Caki2 (cell line): ENCODE measurements around the gene PSMB1. TPM values are rescaled to one million over a fixed set of nuclear protein-coding genes. Genes with fewer than 3 reads are reported as not detected.
A peak's percentile ranks its signal among the peaks of the same experiment; 100 is the strongest.

Source experiments
- DNase-seq: peaks from one replicate; pipeline ENCODE4 v3.0.0-alpha.2; 2015; ENCODE audit warnings: low read depth
- in situ Hi-C: cut with HindIII; loops from 2 replicates; pipeline ENCODE4 v1.10.0; 2016; ENCODE audit warnings: low sequenced_read_pairs, low pct_unique_long_range_greater_than_20kb, mixed read lengths
- total RNA-seq: library from RNA; depleted of rRNA; stranded (reverse); fragments of >200 nt; shearing (Covaris generic); gene quantifications from 2 replicates; pipeline ENCODE4 v1.2.3, GENCODE V29; 2014; ENCODE audit warnings: low replicate concordance; rRNA removed

PSMB1 gene
- 776 and 923 TPM in 2 replicates for total RNA-seq

- in situ Hi-C loops, result no loop called here
- peak; percentile 89 for DNase-seq
Measured at GRCh38 chr6:170552765-170553533, at the start of gene PSMB1. PSMB1 (minus strand) TSS chr6:170553307; CDS start chr6:170553242, 65 bp downstream.

GRCh38 chr6:170597278-170597677, 44.2 kb upstream of the PSMB1 start:
- no peak for DNase-seq
- in situ Hi-C loops, result no loop called here

GRCh38 chr6:170596426-170596825, 43.3 kb upstream of the PSMB1 start:
- no peak for DNase-seq
- in situ Hi-C loops, result no loop called here

- in situ Hi-C loops, result no loop called here
- no peak for DNase-seq
Measured at GRCh38 chr6:170590725-170591124, 37.6 kb upstream of the PSMB1 start.

- in situ Hi-C loops, result no loop called here
- no peak for DNase-seq
Measured at GRCh38 chr6:170584954-170585498, 31.9 kb upstream of the PSMB1 start.

GRCh38 chr6:170584181-170584953, 31.3 kb upstream of the PSMB1 start, which contains the start of gene PDCD2:
PDCD2 (minus strand) TSS chr6:170584637; CDS start chr6:170584581, 56 bp downstream.
- in situ Hi-C loops, result no loop called here
- DNase-seq, result peak; percentile 87

- no peak for DNase-seq
- in situ Hi-C loops, result no loop called here
Measured at GRCh38 chr6:170583756-170584180, 30.7 kb upstream of the PSMB1 start.

- DNase-seq, result no peak
- in situ Hi-C loops, result no loop called here
Measured at GRCh38 chr6:170578909-170579308, 25.8 kb upstream of the PSMB1 start.

GRCh38 chr6:170575250-170575649, 22.1 kb upstream of the PSMB1 start:
- DNase-seq, result no peak
- in situ Hi-C loops, result no loop called here

- no peak for DNase-seq
Measured at GRCh38 chr6:170572704-170573466, 19.8 kb upstream of the PSMB1 start.

GRCh38 chr6:170564936-170565530, 11.9 kb upstream of the PSMB1 start:
- no peak for DNase-seq
- in situ Hi-C loops, result no loop called here

More at GRCh38 chr6:170572704-170573466, 19.8 kb upstream of the PSMB1 start:
- in situ Hi-C loops, result no loop called here

- in situ Hi-C loops, result no loop called here
- no peak for DNase-seq
Measured at GRCh38 chr6:170561555-170561954, 8.4 kb upstream of the PSMB1 start.

- in situ Hi-C loops, result no loop called here
- DNase-seq, result no peak
Measured at GRCh38 chr6:170555305-170555704, 2.2 kb upstream of the PSMB1 start.

GRCh38 chr6:170554796-170555137, 1.7 kb upstream of the PSMB1 start:
- DNase-seq, result no peak
- in situ Hi-C loops, result no loop called here

GRCh38 chr6:170554013-170554795, 1.1 kb upstream of the PSMB1 start, which contains the start of gene TBP:
TBP (plus strand) TSS chr6:170554369; CDS start chr6:170557030, 2,661 bp downstream.
- DNase-seq, result peak; percentile 95
- in situ Hi-C loops, result no loop called here

GRCh38 chr6:170553534-170554012, 466 bp upstream of the PSMB1 start:
- no peak for DNase-seq
- in situ Hi-C loops, result no loop called here

GRCh38 chr6:170545405-170545804, 7.7 kb downstream of the PSMB1 start:
- no peak for DNase-seq
- in situ Hi-C loops, result no loop called here
